H9 (cell line): ENCODE measurements around the gene DEFB123. TPM values are rescaled to one million over a fixed set of nuclear protein-coding genes. Genes with fewer than 3 reads are reported as not detected.

Experiments
- DNase-seq: peaks from one replicate; pipeline ENCODE4 v3.0.0-alpha.2; 2017
- H2AFZ ChIP-seq: one replicate; pipeline ENCODE4 v1.6.1; 2013; ENCODE audit warnings: mild to moderate bottlenecking, low read length, control low read depth, moderate library complexity
- H2AK5ac ChIP-seq: 2 replicates; pipeline ENCODE4 v1.6.1; 2013; ENCODE audit warnings: low read length, control low read depth, mixed read lengths; ENCODE audit not compliant: insufficient read length
- H2BK120ac ChIP-seq: one replicate; pipeline ENCODE4 v1.6.1; 2013; ENCODE audit warnings: low read depth, mild to moderate bottlenecking, low read length, control low read depth, inconsistent platforms; ENCODE audit not compliant: poor library complexity, severe bottlenecking
- H2BK12ac ChIP-seq: 2 replicates; pipeline ENCODE4 v1.6.1; 2013; ENCODE audit warnings: low read length, control low read depth, mixed read lengths, low read depth; ENCODE audit not compliant: insufficient read length
- H2BK15ac ChIP-seq: 2 replicates; pipeline ENCODE4 v1.6.1; 2013; ENCODE audit warnings: low read depth, low read length, control low read depth
- H2BK20ac ChIP-seq: one replicate; pipeline ENCODE4 v1.6.1; 2013; ENCODE audit warnings: low read depth, mild to moderate bottlenecking, low read length, control low read depth, inconsistent platforms; ENCODE audit not compliant: poor library complexity, severe bottlenecking
- H2BK5ac ChIP-seq: 2 replicates; pipeline ENCODE4 v1.6.1; 2013; ENCODE audit warnings: low read length, control low read depth, mixed read lengths; ENCODE audit not compliant: insufficient read length
- H3K14ac ChIP-seq: 2 replicates; pipeline ENCODE4 v1.6.1; 2013; ENCODE audit warnings: low read length, control low read depth; ENCODE audit not compliant: insufficient read depth
- H3K18ac ChIP-seq: 2 replicates; pipeline ENCODE4 v1.6.1; 2013; ENCODE audit warnings: low read depth, mild to moderate bottlenecking, mixed read lengths, low read length, control low read depth; ENCODE audit not compliant: insufficient read length
- H3K23ac ChIP-seq: 2 replicates; pipeline ENCODE4 v1.6.1; 2013; ENCODE audit warnings: low read length, control low read depth, mixed read lengths, low read depth; ENCODE audit not compliant: insufficient read length
- H3K23me2 ChIP-seq: 2 replicates; pipeline ENCODE4 v1.6.1; 2013; ENCODE audit warnings: low read depth, mild to moderate bottlenecking, mixed read lengths, low read length, control low read depth; ENCODE audit not compliant: insufficient read length, poor library complexity, severe bottlenecking
- H3K27ac ChIP-seq: 2 replicates; pipeline ENCODE4 v1.5.1; 2013; ENCODE audit warnings: low read length, control low read depth, mixed read lengths, low read depth; ENCODE audit not compliant: insufficient read length
- H3K27me3 ChIP-seq: 2 replicates; pipeline ENCODE4 v1.6.1; 2013; ENCODE audit warnings: low read length, control low read depth, inconsistent platforms; ENCODE audit not compliant: insufficient read depth
- H3K4ac ChIP-seq: 2 replicates; pipeline ENCODE4 v1.6.1; 2013; ENCODE audit warnings: low read depth, mild to moderate bottlenecking, control low read depth, inconsistent platforms, low read length, moderate library complexity
- H3K4me1 ChIP-seq: 2 replicates; pipeline ENCODE4 v1.6.1; 2013; ENCODE audit warnings: low read length, control low read depth, inconsistent platforms; ENCODE audit not compliant: insufficient read depth
- H3K4me2 ChIP-seq: 2 replicates; pipeline ENCODE4 v1.6.1; 2013; ENCODE audit warnings: low read length, control low read depth, mixed read lengths; ENCODE audit not compliant: insufficient read length, insufficient read depth
- H3K56ac ChIP-seq: 2 replicates; pipeline ENCODE4 v1.6.1; 2013; ENCODE audit warnings: low read depth, mild to moderate bottlenecking, mixed read lengths, low read length, control low read depth; ENCODE audit not compliant: insufficient read length
- H3K79me1 ChIP-seq: 2 replicates; pipeline ENCODE4 v1.6.1; 2013; ENCODE audit warnings: low read depth, mild to moderate bottlenecking, moderate library complexity, low read length, control low read depth, inconsistent platforms; ENCODE audit not compliant: insufficient read depth, poor library complexity, severe bottlenecking
- H3K79me2 ChIP-seq: 2 replicates; pipeline ENCODE4 v1.6.1; 2013; ENCODE audit warnings: low read length, control low read depth, inconsistent platforms; ENCODE audit not compliant: insufficient read depth
- H3K9ac ChIP-seq: 2 replicates; pipeline ENCODE4 v1.6.1; 2013; ENCODE audit warnings: low read length, control low read depth, mixed read lengths; ENCODE audit not compliant: insufficient read length; ENCODE audit errors: extremely low read depth
- H3K9me3 ChIP-seq: one replicate; pipeline ENCODE4 v1.6.1; 2013; ENCODE audit warnings: low read depth, low read length, inconsistent platforms; ENCODE audit not compliant: control insufficient read depth
- H3T11ph ChIP-seq: one replicate; pipeline ENCODE4 v1.6.1; 2013; ENCODE audit warnings: mild to moderate bottlenecking, low read length, control low read depth, inconsistent platforms
- H4K20me1 ChIP-seq: one replicate; pipeline ENCODE4 v1.6.1; 2013; ENCODE audit not compliant: control insufficient read depth, insufficient read length, insufficient read depth
- H4K5ac ChIP-seq: 2 replicates; pipeline ENCODE4 v1.6.1; 2013; ENCODE audit warnings: low read depth, mild to moderate bottlenecking, mixed read lengths, low read length, control low read depth; ENCODE audit not compliant: insufficient read length
- H4K8ac ChIP-seq: replicated peaks from 2 replicates; pipeline ENCODE4 v1.6.1; 2013; ENCODE audit warnings: low read length, control low read depth, mixed read lengths, low read depth; ENCODE audit not compliant: insufficient read length
- H4K91ac ChIP-seq: 2 replicates; pipeline ENCODE4 v1.6.1; 2013; ENCODE audit warnings: low read depth, mild to moderate bottlenecking, moderate library complexity, mixed read lengths, low read length, control low read depth; ENCODE audit not compliant: insufficient read length
- H3K27ac Mint-ChIP-seq, 3 experiments: 2 replicates in 2 of 3; 3 replicates in 1 of 3; pipeline ENCODE4 v1.8.0; 2020 to 2021; ENCODE audit warnings: mixed read lengths in 3 of 3, mild to moderate bottlenecking in 1 of 3, moderate library complexity in 1 of 3
- H3K27me3 Mint-ChIP-seq: 2 replicates; pipeline ENCODE4 v1.8.0; 2021; ENCODE audit warnings: low read depth, mild to moderate bottlenecking, moderate library complexity, mixed read lengths
- H3K36me3 Mint-ChIP-seq, 3 experiments: 2 replicates in 2 of 3; 3 replicates in 1 of 3; pipeline ENCODE4 v1.8.0; 2020 to 2021; ENCODE audit warnings: low read depth in 3 of 3, mixed read lengths in 3 of 3; ENCODE audit not compliant: insufficient read depth in 1 of 3
- H3K4me1 Mint-ChIP-seq, 2 experiments: 2 replicates each; pipeline ENCODE4 v1.8.0; 2020; ENCODE audit warnings: mixed read lengths in 2 of 2
- H3K4me3 Mint-ChIP-seq, 2 experiments: 2 replicates in 1 of 2; 3 replicates in 1 of 2; pipeline ENCODE4 v1.8.0; 2020 to 2021; ENCODE audit warnings: mild to moderate bottlenecking in 2 of 2, mixed read lengths in 2 of 2, moderate library complexity in 1 of 2
- H3K9me3 Mint-ChIP-seq, 2 experiments: 2 replicates in 1 of 2; 3 replicates in 1 of 2; pipeline ENCODE4 v1.8.0; 2020; ENCODE audit warnings: mild to moderate bottlenecking in 2 of 2, mixed read lengths in 2 of 2, moderate library complexity in 1 of 2
- CTCF ChIP-seq: fragments of 200-600 bp; sonication (generic); conservative IDR thresholded peaks from 3 replicates; pipeline ENCODE4 v1.8.0; 2021; ENCODE audit warnings: antibody characterized with exemption, mild to moderate bottlenecking
- WGBS: extraction: QIAGEN DNeasy Blood & Tissue Kit; methylation state at CpG from one replicate; pipeline ENCODE4 v1.1.7; 2013; ENCODE audit warnings: missing lambda C conversion rate, low lambda C conversion rate, mixed read lengths; ENCODE audit not compliant: insufficient read length; ENCODE audit errors: extremely low coverage; 5-methylcytosine and 5-hydroxymethylcytosine counted together
- total RNA-seq: library from RNA; stranded (reverse); gene quantifications from 2 replicates; pipeline ENCODE4 v1.2.1, GENCODE V29; 2021

Gene DEFB123
- total RNA-seq, 1 experiment from 2014 or later = not detected

GRCh38 chr20:31474097-31474436, 33.6 kb downstream of the DEFB123 start:
- Histone ChIP-seq H3K4me2 (no peak overlapping the region), H3K18ac (no peak overlapping the region), H4K91ac (no peak overlapping the region), H3K56ac (no peak overlapping the region), H3K9ac (no peak overlapping the region), H3K79me1 (no peaks in the 10 kb centered on the region), H2BK5ac (no peak overlapping the region), H2BK120ac (no peak overlapping the region), H2AK5ac (no peak overlapping the region), H4K20me1 (no peaks in the 10 kb centered on the region), H3T11ph (no peak overlapping the region), H2AFZ (no peak overlapping the region), H3K23ac (no peak overlapping the region), H3K4me1 (no peaks in the 10 kb centered on the region), H3K27me3 (no peaks in the 10 kb centered on the region), H2BK12ac (no peak overlapping the region), H4K8ac (no peak overlapping the region), H3K9me3 (peaks cover 57% of the 10 kb centered on the region), H3K14ac (no peak overlapping the region), H2BK20ac (no peak overlapping the region), H3K4ac (no peak overlapping the region), H3K79me2 (no peaks in the 10 kb centered on the region), H3K27ac (no peak overlapping the region), H3K23me2 (no peaks in the 10 kb centered on the region), H4K5ac (no peak overlapping the region), H2BK15ac (no peak overlapping the region)
- H3K4me1 Mint-ChIP-seq = no peaks in the 10 kb centered on the region
- DNase-seq = no peak
- H3K9me3 Mint-ChIP-seq = peaks cover 60 to 64% of the 10 kb centered on the region in 2 experiments
- H3K27ac Mint-ChIP-seq = no peak overlapping the region
- no peak for TF ChIP-seq CTCF
- peaks cover 8 to 42% (median 17%) of the 10 kb centered on the region in 3 experiments; a peak in 6 of 7 replicates for H3K36me3 Mint-ChIP-seq
- H3K27me3 Mint-ChIP-seq = peaks cover 21% of the 10 kb centered on the region
- WGBS = no CpG with 5 or more reads among the region's 2 CpGs
- no peak overlapping the region for H3K4me3 Mint-ChIP-seq
